B cell (primary cell): ENCODE data around the gene HERC2. TPM values are rescaled to one million over a fixed set of nuclear protein-coding genes. Genes with fewer than 3 reads are reported as not detected.

Experiments used
- ATAC-seq: fragments of 200-7000 bp; cut with Tn5 transposase; one replicate; pipeline ENCODE4 v1.10.0; 2021; ENCODE audit warnings: low read depth, mild to moderate bottlenecking, moderate number of reproducible peaks, moderate library complexity
- CTCF ChIA-PET: fragments of 350-600 bp; sonication (Branson Sonifier 250); formaldehyde crosslinking; loops from one replicate; lab custom pipeline; 2021; ENCODE audit warnings: antibody characterized with exemption, inconsistent platforms; lab: Charles Lee
- POLR2A ChIA-PET: fragments of 350-600 bp; sonication (Branson Sonifier 250); formaldehyde crosslinking; loops from one replicate; lab custom pipeline; 2021; ENCODE audit warnings: antibody characterized with exemption; lab: Charles Lee
- DNase-seq: peaks from one replicate; pipeline ENCODE4 v3.0.0; 2013
- H2AFZ ChIP-seq: 2 replicates; pipeline ENCODE4 v1.6.1; 2012; ENCODE audit warnings: mild to moderate bottlenecking, low read depth, low read length; ENCODE audit not compliant: insufficient read depth, poor library complexity, severe bottlenecking
- H3K27ac ChIP-seq, 2 donors: 1 replicate in 1 of 2; 2 replicates in 1 of 2; pipeline ENCODE4 v1.5.1; 2012 to 2013; ENCODE audit warnings: low read length in 2 of 2, mild to moderate bottlenecking in 2 of 2, moderate library complexity in 1 of 2
- H3K27me3 ChIP-seq, 4 experiments: fragments of 200-600 bp in 1 of 4; sonication (generic) in 1 of 4; replicated peaks in 1 of 4; 1 replicate in 2 of 4; 2 replicates in 2 of 4; pipeline versions ENCODE4 v1.6.1 to v1.7.0; 2013 to 2016; ENCODE audit warnings: low read length in 3 of 4, mild to moderate bottlenecking in 2 of 4, mixed read lengths in 1 of 4, moderate library complexity in 1 of 4; ENCODE audit not compliant: insufficient read depth in 4 of 4, control insufficient read depth in 3 of 4; ENCODE audit errors: control extremely low read depth in 1 of 4
- H3K36me3 ChIP-seq, 2 experiments: replicated peaks in 1 of 2; 1 replicate in 1 of 2; 2 replicates in 1 of 2; pipeline versions ENCODE4 v1.6.1 to v1.7.1; 2013; ENCODE audit warnings: low read length in 1 of 2; ENCODE audit not compliant: insufficient read depth in 2 of 2, control insufficient read depth in 1 of 2; ENCODE audit errors: control extremely low read depth in 1 of 2, extremely low read depth in 1 of 2
- H3K4me1 ChIP-seq, 2 donors: fragments of 200-600 bp in 1 of 2; sonication (generic) in 1 of 2; 1 replicate in 1 of 2; 2 replicates in 1 of 2; pipeline versions ENCODE4 v1.5.1 to v1.6.1; 2013 to 2017; ENCODE audit warnings: low read length in 2 of 2; ENCODE audit not compliant: control insufficient read depth in 2 of 2, insufficient read depth in 2 of 2
- H3K4me2 ChIP-seq: replicated peaks from 2 replicates; pipeline ENCODE3; 2012; ENCODE audit warnings: mild to moderate bottlenecking, low read depth, low read length; ENCODE audit not compliant: poor library complexity, severe bottlenecking
- H3K4me3 ChIP-seq, 5 experiments: fragments of 200-600 bp in 1 of 5; sonication (generic) in 1 of 5; 1 replicate in 3 of 5; 2 replicates in 2 of 5; pipeline versions ENCODE4 v1.5.1 to v1.7.0; 2011 to 2016; ENCODE audit warnings: low read length in 4 of 5, mild to moderate bottlenecking in 4 of 5, low read depth in 2 of 5, control low read depth in 1 of 5, moderate library complexity in 1 of 5; ENCODE audit not compliant: insufficient read depth in 1 of 5; ENCODE audit errors: control extremely low read depth in 1 of 5, extremely low read depth in 1 of 5
- H3K79me2 ChIP-seq: fragments of 200-600 bp; sonication (generic); one replicate; pipeline ENCODE4 v1.6.0; 2016; ENCODE audit warnings: low read length; ENCODE audit not compliant: control insufficient read depth, insufficient read depth
- H3K9ac ChIP-seq: fragments of 200-600 bp; sonication (generic); 2 replicates; pipeline ENCODE4 v1.6.1; 2017; ENCODE audit warnings: mild to moderate bottlenecking, low read length, moderate library complexity
- H3K9me3 ChIP-seq, 3 donors: one replicate each; pipeline versions ENCODE4 v1.6.1 to v1.7.1; 2013; ENCODE audit warnings: low read length in 2 of 3; ENCODE audit not compliant: control insufficient read depth in 2 of 3, insufficient read depth in 1 of 3; ENCODE audit errors: control extremely low read depth in 1 of 3
- H4K20me1 ChIP-seq: 2 replicates; pipeline ENCODE4 v1.6.0; 2012; ENCODE audit warnings: mild to moderate bottlenecking, low read length; ENCODE audit not compliant: insufficient read depth, control insufficient read depth, poor library complexity, severe bottlenecking
- H3K27ac Mint-ChIP-seq: one replicate; pipeline ENCODE4 v1.8.0; 2021; ENCODE audit warnings: mixed read lengths
- H3K27me3 Mint-ChIP-seq: one replicate; pipeline ENCODE4 v1.8.0; 2021; ENCODE audit warnings: mixed read lengths
- H3K4me1 Mint-ChIP-seq: one replicate; pipeline ENCODE4 v1.8.0; 2021; ENCODE audit warnings: mixed read lengths
- H3K4me3 Mint-ChIP-seq: one replicate; pipeline ENCODE4 v1.8.0; 2021; ENCODE audit warnings: mixed read lengths
- H3K9me3 Mint-ChIP-seq: one replicate; pipeline ENCODE4 v1.8.0; 2022; ENCODE audit warnings: mixed read lengths; ENCODE audit not compliant: insufficient read depth
- CTCF ChIP-seq: fragments of 200-600 bp; IDR thresholded peaks from one replicate; pipeline ENCODE4 v1.8.0; 2022; ENCODE audit warnings: antibody characterized with exemption, mild to moderate bottlenecking
- EZH2 ChIP-seq: IDR thresholded peaks from 2 replicates; pipeline ENCODE4 v1.6.1; 2012; ENCODE audit warnings: borderline replicate concordance, low read depth, mild to moderate bottlenecking, moderate library complexity, low read length; ENCODE audit not compliant: insufficient read depth, poor library complexity, severe bottlenecking
- WGBS: methylation state at CpG from one replicate; pipeline ENCODE4 v1.1.5; 2013; ENCODE audit warnings: missing lambda C conversion rate; ENCODE audit not compliant: insufficient coverage; 5-methylcytosine and 5-hydroxymethylcytosine counted together
- intact Hi-C: fragments of 100-400 bp; cut with micrococcal nuclease; formaldehyde crosslinking; loops from one replicate; pipeline ENCODE4 v1.10.0; 2022
- polyA plus RNA-seq: library from polyadenylated mRNA; depleted of rRNA; stranded (reverse); fragments of >200 nt; gene quantifications from 2 replicates; pipeline ENCODE4 v1.2.3, GENCODE V29; 2012
- total RNA-seq, 2 donors: library from RNA; stranded (reverse); fragments of 120-200 nt in 1 of 2; gene quantifications; 1 replicate in 1 of 2; 2 replicates in 1 of 2; pipeline versions ENCODE4 v1.2.3 to v1.2.4, GENCODE V29; 2013 to 2022

The HERC2 gene
- total and polyA plus RNA-seq, 2 donors (not counting 1 experiment from before 2014, with no cell fraction given), result 31.0 to 52.7 TPM

GRCh38 chr15:28133281-28133680, 188.7 kb downstream of the HERC2 start:
- ATAC-seq, result no peak
- H4K20me1 ChIP-seq, result no peaks in the 10 kb centered on the region
- no peak overlapping the region for H3K4me3 Mint-ChIP-seq
- H3K27ac Mint-ChIP-seq, result no peak overlapping the region
- H2AFZ ChIP-seq, result no peak overlapping the region
- intact Hi-C loops, result no loop called here
- no peaks in the 10 kb centered on the region for H3K27me3 Mint-ChIP-seq
- no peaks in the 10 kb centered on the region for H3K9me3 ChIP-seq
- H3K27me3 ChIP-seq, result no peaks in the 10 kb centered on the region
- H3K4me1 Mint-ChIP-seq, result peaks cover 21% of the 10 kb centered on the region
- H3K9ac ChIP-seq, result no peak overlapping the region
- no peak overlapping the region for H3K4me2 ChIP-seq
- H3K36me3 ChIP-seq, result peaks cover 1 to 37% of the 10 kb centered on the region in 2 experiments
- CTCF ChIA-PET, result no interaction called here
- no peak overlapping the region for H3K4me3 ChIP-seq
- no peaks in the 10 kb centered on the region for H3K79me2 ChIP-seq
- no peak for DNase-seq
- no peak overlapping the region for H3K27ac ChIP-seq
- POLR2A ChIA-PET, result no interaction called here
- TF ChIP-seq EZH2 (no peak), CTCF (no peak)
- no peaks in the 10 kb centered on the region for H3K9me3 Mint-ChIP-seq
- H3K4me1 ChIP-seq, result peaks cover 6 to 7% of the 10 kb centered on the region in 2 donors

- H3K9me3 Mint-ChIP-seq, result no peaks in the 10 kb centered on the region
- WGBS, result 95% methylated on average over 19 of the region's 21 CpGs
- intact Hi-C loops, result no loop called here
- Histone ChIP-seq H4K20me1 (no peaks in the 10 kb centered on the region), H3K9me3 (no peaks in the 10 kb centered on the region), H3K9ac (no peak overlapping the region), H2AFZ (no peak overlapping the region), H3K79me2 (no peaks in the 10 kb centered on the region), H3K27ac (no peak overlapping the region), H3K27me3 (no peaks in the 10 kb centered on the region), H3K36me3 (peaks cover 0 to 37% of the 10 kb centered on the region in 2 experiments), H3K4me1 (peaks cover 6 to 12% of the 10 kb centered on the region in 2 donors), H3K4me3 (no peak overlapping the region), H3K4me2 (no peak overlapping the region)
- no peak overlapping the region for H3K27ac Mint-ChIP-seq
- H3K4me1 Mint-ChIP-seq, result peaks cover 26% of the 10 kb centered on the region
- H3K4me3 Mint-ChIP-seq, result no peak overlapping the region
- no peak for ATAC-seq
- no peak for DNase-seq
- H3K27me3 Mint-ChIP-seq, result no peaks in the 10 kb centered on the region
- TF ChIP-seq CTCF (no peak), EZH2 (no peak)
- CTCF ChIA-PET, result no interaction called here
- POLR2A ChIA-PET, result no interaction called here
Observed at GRCh38 chr15:28132524-28133275, 189.3 kb downstream of the HERC2 start.
